ENCODE measurements around the gene WWC1. TPM values are rescaled to one million over a fixed set of nuclear protein-coding genes. Genes with fewer than 3 reads are reported as not detected.

WWC1 gene
- polyA plus RNA-seq, 1 experiment, result 5.2 TPM

DNA sequence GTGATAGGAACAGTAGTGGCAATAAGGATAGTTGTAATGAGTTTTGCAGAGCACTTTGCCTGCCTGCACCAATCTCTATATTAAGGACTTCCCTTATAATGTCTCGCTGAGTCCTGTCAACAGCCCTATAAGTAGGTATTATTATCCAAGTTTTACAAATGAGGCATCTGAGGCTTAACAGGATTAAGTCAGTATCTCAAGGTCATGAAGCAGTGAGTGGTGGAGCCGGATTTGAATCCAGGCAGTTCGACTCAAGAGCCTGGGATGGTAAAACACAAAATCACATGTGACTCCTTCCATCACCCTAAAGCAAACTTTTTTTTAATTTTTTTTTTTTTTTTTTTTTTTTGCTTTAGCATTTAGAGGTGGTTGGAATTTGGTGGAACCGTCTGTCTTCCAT lies 135.8 kb downstream of the WWC1 start:
- no peak overlapping the region for H3K4me3 ChIP-seq (ENCODE audit: low read depth, low read length)
- DNase-seq (ENCODE audit: low read depth, low spot score), result no peak
- no peaks in the 10 kb centered on the region for H3K27me3 ChIP-seq (ENCODE audit: control insufficient read depth, insufficient read depth, low read length)
- no peaks in the 10 kb centered on the region; the same call in 1 of the 2 replicates for H3K9me3 ChIP-seq (ENCODE audit: control insufficient read depth, insufficient read depth, low read length)
- ChIA-PET CTCF (no interaction called here), POLR2A (no interaction called here)
- no peak overlapping the region for H3K27ac ChIP-seq (ENCODE audit: low read depth, low read length)
- TF ChIP-seq, protein P1, sequence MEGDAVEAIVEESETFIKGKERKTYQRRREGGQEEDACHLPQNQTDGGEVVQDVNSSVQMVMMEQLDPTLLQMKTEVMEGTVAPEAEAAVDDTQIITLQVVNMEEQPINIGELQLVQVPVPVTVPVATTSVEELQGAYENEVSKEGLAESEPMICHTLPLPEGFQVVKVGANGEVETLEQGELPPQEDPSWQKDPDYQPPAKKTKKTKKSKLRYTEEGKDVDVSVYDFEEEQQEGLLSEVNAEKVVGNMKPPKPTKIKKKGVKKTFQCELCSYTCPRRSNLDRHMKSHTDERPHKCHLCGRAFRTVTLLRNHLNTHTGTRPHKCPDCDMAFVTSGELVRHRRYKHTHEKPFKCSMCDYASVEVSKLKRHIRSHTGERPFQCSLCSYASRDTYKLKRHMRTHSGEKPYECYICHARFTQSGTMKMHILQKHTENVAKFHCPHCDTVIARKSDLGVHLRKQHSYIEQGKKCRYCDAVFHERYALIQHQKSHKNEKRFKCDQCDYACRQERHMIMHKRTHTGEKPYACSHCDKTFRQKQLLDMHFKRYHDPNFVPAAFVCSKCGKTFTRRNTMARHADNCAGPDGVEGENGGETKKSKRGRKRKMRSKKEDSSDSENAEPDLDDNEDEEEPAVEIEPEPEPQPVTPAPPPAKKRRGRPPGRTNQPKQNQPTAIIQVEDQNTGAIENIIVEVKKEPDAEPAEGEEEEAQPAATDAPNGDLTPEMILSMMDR (IDR thresholded peaks at IDR 0.05; ENCODE audit: low read depth, low read length), result no peak

DNA sequence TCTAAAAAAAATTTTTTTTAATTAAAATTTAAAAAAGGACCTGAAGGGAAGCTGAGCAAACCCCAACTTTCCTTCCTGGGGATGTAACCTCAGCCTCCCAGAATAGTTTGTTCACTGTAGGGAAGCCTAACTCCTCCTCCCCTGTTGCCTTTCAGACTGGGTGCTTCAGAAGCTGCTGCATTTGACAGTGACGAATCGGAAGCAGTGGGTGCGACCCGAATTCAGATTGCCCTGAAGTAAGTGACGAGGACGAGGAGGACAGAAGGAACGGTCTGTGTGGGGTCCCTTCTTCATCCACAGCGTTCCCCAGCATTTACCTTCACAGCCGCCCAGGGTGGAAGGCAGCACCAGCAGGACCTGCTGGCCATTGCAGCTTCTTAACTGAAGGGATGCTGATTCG lies 137.1 kb downstream of the WWC1 start:
- Histone ChIP-seq H3K27ac (ENCODE audit: low read depth, low read length) (no peak overlapping the region), H3K9me3 (ENCODE audit: control insufficient read depth, insufficient read depth, low read length) (no peaks in the 10 kb centered on the region; the same call in 1 of the 2 replicates), H3K27me3 (ENCODE audit: control insufficient read depth, insufficient read depth, low read length) (no peaks in the 10 kb centered on the region), H3K4me3 (ENCODE audit: low read depth, low read length) (no peak overlapping the region)
- TF ChIP-seq, protein P1 (IDR thresholded peaks at IDR 0.05; ENCODE audit: low read depth, low read length), result no peak
- POLR2A ChIA-PET, result no interaction called here
- no peak for DNase-seq (ENCODE audit: low read depth, low spot score)
- CTCF ChIA-PET, result no interaction called here

DNA sequence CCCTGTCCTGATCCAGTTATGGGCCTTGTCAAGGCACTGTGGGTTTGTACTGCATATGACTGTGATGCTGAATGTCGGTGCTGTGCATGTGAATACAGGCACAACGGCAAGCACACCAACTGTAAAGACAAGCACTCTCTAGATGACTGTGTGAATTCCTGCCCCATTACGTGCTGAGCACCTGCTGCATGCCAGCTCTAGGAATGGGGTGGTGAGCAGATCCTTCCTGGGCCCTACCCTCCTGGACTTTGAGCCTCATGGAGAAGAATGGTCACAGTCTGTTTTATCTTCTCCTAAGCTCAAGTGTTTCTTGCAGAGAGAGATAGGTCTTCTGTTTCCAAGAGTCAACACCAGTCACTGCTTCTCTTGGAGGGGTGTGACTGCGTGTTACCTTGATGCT lies 138.9 kb downstream of the WWC1 start:
- Histone ChIP-seq H3K27ac (ENCODE audit: low read depth, low read length) (no peak overlapping the region), H3K4me3 (ENCODE audit: low read depth, low read length) (no peak overlapping the region), H3K9me3 (ENCODE audit: control insufficient read depth, insufficient read depth, low read length) (no peaks in the 10 kb centered on the region), H3K27me3 (ENCODE audit: control insufficient read depth, insufficient read depth, low read length) (no peaks in the 10 kb centered on the region)
- CTCF ChIA-PET, result no interaction called here
- POLR2A ChIA-PET, result no interaction called here
- DNase-seq (ENCODE audit: low read depth, low spot score), result no peak
- TF ChIP-seq, protein P1 (IDR thresholded peaks at IDR 0.05; ENCODE audit: low read depth, low read length), result no peak

DNA sequence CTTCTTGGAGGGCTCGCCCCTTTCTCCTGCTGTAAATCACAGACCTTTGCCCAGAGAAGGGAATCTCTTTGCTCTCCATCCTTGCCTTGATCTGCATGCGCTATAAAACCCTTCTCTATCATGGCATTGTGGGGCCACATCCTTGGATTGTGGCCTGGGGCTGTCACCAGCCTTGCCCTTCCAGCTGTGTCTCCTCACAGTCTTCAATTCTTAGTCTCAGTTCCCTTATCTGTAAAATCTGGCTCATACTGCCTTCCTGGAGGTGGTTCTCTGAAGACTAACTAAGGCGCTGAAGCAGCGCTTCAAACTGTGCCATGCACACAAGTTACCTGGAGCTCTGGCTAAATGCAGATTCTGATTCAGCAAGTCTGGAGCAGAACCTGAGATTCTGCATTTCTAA lies 141.5 kb downstream of the WWC1 start:
- no peak overlapping the region for H3K27ac ChIP-seq (ENCODE audit: low read depth, low read length)
- H3K9me3 ChIP-seq (ENCODE audit: control insufficient read depth, insufficient read depth, low read length), result no peaks in the 10 kb centered on the region
- no peak for DNase-seq (ENCODE audit: low read depth, low spot score)
- no peaks in the 10 kb centered on the region for H3K27me3 ChIP-seq (ENCODE audit: control insufficient read depth, insufficient read depth, low read length)
- ChIA-PET CTCF (no interaction called here), POLR2A (no interaction called here)
- no peak overlapping the region for H3K4me3 ChIP-seq (ENCODE audit: low read depth, low read length)
- TF ChIP-seq, protein P1 (IDR thresholded peaks at IDR 0.05; ENCODE audit: low read depth, low read length), result no peak

DNA sequence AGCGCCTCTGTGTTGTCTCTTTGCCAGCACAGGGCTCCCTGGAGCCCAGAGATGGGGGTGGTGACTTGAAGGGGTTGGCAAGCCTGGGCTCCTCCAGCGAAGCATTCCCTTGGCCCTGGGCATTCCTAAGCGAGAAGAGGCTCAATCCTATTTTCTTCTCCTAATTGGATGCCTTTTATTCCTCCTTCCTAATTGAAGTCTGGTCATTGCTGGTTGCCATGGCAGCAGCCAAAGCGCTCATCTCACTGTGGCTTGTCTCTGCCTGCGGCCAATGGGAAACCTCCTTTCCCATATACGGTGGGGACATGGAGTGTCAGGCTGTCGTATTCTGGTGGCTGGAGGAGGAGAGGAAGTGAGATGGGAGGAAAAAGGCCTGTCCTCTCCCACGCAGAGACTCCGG lies 142.6 kb downstream of the WWC1 start:
- CTCF ChIA-PET, result interaction anchor here (0.5 kb wide), 1 partner anchor 164 kb away, joined by 3 read pairs; no protein-coding TSS in a partner anchor
- POLR2A ChIA-PET, result no interaction called here
- Histone ChIP-seq H3K9me3 (ENCODE audit: control insufficient read depth, insufficient read depth, low read length) (no peaks in the 10 kb centered on the region), H3K27ac (ENCODE audit: low read depth, low read length) (no peak overlapping the region), H3K27me3 (ENCODE audit: control insufficient read depth, insufficient read depth, low read length) (no peaks in the 10 kb centered on the region), H3K4me3 (ENCODE audit: low read depth, low read length) (no peak overlapping the region)
- TF ChIP-seq, protein P1 (IDR thresholded peaks at IDR 0.05; ENCODE audit: low read depth, low read length), result no peak
- DNase-seq (ENCODE audit: low read depth, low spot score), result no peak
